Fibroblast of pulmonary artery (primary cell): Measurements from ENCODE around the gene DGKB.

Source experiments
- DNase-seq: peaks from one replicate; pipeline ENCODE4 v3.0.0-alpha.2; 2010; ENCODE audit warnings: low read depth
- H3K4me3 ChIP-seq: replicated peaks from 2 replicates; pipeline ENCODE4 v1.5.1; 2011; ENCODE audit warnings: low read depth, mild to moderate bottlenecking, control low read depth, low read length, moderate library complexity
- TF ChIP-seq, protein P1 (sequence below): IDR thresholded peaks from 2 replicates; pipeline ENCODE4 v1.5.1; 2011; ENCODE audit warnings: mild to moderate bottlenecking, control low read depth, low read length, inconsistent platforms; ENCODE audit errors: missing control alignments

Gene DGKB

DNA sequence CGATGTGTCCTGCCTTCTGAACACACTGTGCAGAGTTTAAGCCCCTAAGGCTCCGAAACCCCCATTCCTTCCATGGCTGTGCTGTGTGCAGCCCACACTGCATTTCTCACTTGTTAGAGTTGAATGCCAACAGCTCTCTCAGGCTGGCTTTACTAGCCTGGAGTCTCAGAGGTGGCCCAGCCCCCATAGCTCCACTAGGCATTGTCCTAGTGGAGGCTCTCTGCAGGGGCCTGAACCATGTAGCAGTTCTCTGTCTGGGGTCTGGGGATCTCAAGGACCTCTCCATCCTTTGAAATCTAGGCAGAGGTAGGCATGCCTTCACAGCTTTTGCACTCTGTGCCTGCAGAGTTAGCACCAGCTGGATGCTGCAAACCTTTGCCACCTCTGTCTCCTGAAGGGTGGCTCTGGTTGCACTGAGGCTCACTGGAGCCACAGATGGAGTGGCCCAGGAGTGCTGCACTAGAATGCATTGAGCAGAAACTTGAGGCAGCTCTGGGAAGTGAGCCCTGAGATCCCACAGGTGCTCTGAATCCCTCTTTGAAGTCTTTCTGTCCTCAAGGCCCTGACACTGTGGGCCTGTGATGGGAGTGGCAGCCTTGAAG, 301.7 kb downstream of the DGKB start:
- TF ChIP-seq, protein P1, sequence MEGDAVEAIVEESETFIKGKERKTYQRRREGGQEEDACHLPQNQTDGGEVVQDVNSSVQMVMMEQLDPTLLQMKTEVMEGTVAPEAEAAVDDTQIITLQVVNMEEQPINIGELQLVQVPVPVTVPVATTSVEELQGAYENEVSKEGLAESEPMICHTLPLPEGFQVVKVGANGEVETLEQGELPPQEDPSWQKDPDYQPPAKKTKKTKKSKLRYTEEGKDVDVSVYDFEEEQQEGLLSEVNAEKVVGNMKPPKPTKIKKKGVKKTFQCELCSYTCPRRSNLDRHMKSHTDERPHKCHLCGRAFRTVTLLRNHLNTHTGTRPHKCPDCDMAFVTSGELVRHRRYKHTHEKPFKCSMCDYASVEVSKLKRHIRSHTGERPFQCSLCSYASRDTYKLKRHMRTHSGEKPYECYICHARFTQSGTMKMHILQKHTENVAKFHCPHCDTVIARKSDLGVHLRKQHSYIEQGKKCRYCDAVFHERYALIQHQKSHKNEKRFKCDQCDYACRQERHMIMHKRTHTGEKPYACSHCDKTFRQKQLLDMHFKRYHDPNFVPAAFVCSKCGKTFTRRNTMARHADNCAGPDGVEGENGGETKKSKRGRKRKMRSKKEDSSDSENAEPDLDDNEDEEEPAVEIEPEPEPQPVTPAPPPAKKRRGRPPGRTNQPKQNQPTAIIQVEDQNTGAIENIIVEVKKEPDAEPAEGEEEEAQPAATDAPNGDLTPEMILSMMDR = no peak
- DNase-seq = no peak
- no peak overlapping the region for H3K4me3 ChIP-seq

DNA sequence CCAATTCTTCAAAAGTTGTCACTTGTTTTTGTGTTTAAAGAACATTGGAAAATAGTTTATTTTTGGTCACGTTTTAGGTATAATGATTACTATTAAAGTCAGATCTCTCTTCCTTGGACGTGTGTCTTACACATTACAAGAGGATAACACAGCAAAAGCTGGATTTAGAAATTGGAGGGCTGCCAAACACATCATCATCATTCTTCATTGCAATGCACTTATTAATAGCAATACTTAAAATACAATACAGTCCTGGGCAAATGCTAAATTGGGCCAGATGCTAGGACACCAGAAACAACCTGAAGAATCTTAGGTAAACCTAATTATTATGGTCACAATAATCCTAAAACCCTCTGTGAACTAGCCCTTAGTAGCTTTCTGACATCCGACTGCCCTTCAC, 303.6 kb downstream of the DGKB start:
- no peak overlapping the region for H3K4me3 ChIP-seq
- TF ChIP-seq, protein P1 = no peak
- DNase-seq = peak; percentile 20

- TF ChIP-seq, protein P1 = no peak
- H3K4me3 ChIP-seq = no peak overlapping the region
- peak; percentile 1 for DNase-seq
Observed at GRCh38 chr7:14596421-14596820, 306.1 kb downstream of the DGKB start.

DNA sequence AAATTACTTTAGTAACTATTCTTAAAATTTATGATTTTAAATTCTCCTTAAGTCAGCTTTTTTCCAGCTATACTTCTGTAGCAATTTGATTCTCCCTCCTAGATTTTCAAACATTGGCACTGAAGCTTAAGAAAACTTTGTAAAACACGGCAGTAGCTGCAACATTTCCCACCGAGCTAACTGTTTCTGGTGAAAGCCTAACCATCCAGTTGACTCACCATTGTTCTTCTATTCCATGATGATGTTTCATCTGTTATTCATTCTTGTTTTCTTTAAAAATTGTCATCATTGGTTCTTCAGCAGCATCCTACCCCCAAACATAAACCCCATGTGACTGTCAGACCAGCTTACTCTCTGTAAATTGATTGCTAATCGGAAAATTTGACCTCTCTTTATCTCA, 312.3 kb downstream of the DGKB start:
- no peak for DNase-seq
- TF ChIP-seq, protein P1 = no peak
- H3K4me3 ChIP-seq = no peak overlapping the region

GRCh38 chr7:14585232-14585631, 317.3 kb downstream of the DGKB start:
- no peak overlapping the region for H3K4me3 ChIP-seq
- DNase-seq = no peak
- TF ChIP-seq, protein P1 = no peak

- TF ChIP-seq, protein P1 = no peak
Observed at GRCh38 chr7:14583518-14583917, 319.0 kb downstream of the DGKB start.

DNA sequence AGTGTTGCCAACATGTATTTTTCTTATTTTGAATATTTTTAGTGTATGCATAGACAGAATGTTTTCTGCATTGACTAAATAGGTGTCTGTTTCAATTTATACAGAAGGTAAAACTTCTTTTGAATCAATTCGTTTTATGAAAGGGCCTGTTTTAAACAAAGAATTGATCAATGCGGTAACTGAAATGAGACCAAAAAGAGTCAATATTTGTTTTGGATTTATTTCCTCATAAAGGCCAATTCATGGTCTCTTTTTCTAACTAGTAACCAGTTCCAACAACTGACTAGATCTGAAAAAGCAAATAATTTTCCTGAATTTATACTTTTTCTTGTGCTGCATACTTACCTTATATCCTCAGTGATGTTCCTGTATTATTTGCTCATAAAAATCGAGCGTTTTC, 320.5 kb downstream of the DGKB start:
- no peak for DNase-seq
- H3K4me3 ChIP-seq = no peak overlapping the region
- TF ChIP-seq, protein P1 = no peak

More at GRCh38 chr7:14583518-14583917, 319.0 kb downstream of the DGKB start:
- no peak overlapping the region for H3K4me3 ChIP-seq
- no peak for DNase-seq
